WERI-Rb-1 (cell line): ENCODE results near the gene PTDSS2.

Source experiments
- DNase-seq: peaks from one replicate; pipeline ENCODE4 v3.0.0-alpha.2; 2020
- H3K27ac ChIP-seq: fragments of 250-450 bp; sonication (Bioruptor Pico); 2 replicates; pipeline ENCODE4 v1.5.1; 2020; ENCODE audit warnings: mild to moderate bottlenecking, moderate library complexity
- H3K27me3 ChIP-seq: fragments of 250-450 bp; sonication (Bioruptor Pico); 2 replicates; pipeline ENCODE4 v1.5.1; 2021; ENCODE audit warnings: mild to moderate bottlenecking, low read depth, moderate library complexity; ENCODE audit not compliant: insufficient read depth, severe bottlenecking
- H3K36me3 ChIP-seq: fragments of 250-450 bp; sonication (Bioruptor Pico); 2 replicates; pipeline ENCODE4 v1.5.1; 2020; ENCODE audit warnings: mild to moderate bottlenecking, moderate library complexity
- H3K4me3 ChIP-seq: 2 replicates; pipeline ENCODE4 v1.5.1; 2011; ENCODE audit warnings: low read depth, mild to moderate bottlenecking, control low read depth, low read length
- H3K9me3 ChIP-seq: fragments of 250-450 bp; sonication (Bioruptor Pico); 2 replicates; pipeline ENCODE4 v1.5.1; 2021; ENCODE audit warnings: mild to moderate bottlenecking, moderate library complexity; ENCODE audit not compliant: severe bottlenecking
- CTCF ChIP-seq: IDR thresholded peaks from 2 replicates; pipeline ENCODE4 v1.5.1; 2011; ENCODE audit warnings: low read depth, mild to moderate bottlenecking, control low read depth, inconsistent platforms, low read length

Gene PTDSS2

GRCh38 chr11:456533-456932 is 6.5 kb downstream of the PTDSS2 start:
- Histone ChIP-seq H3K36me3 (peaks cover 29% of the 10 kb centered on the region), H3K27ac (no peak overlapping the region), H3K4me3 (no peak overlapping the region), H3K9me3 (no peaks in the 10 kb centered on the region), H3K27me3 (no peaks in the 10 kb centered on the region)
- TF ChIP-seq CTCF: no peak
- DNase-seq: no peak

- Histone ChIP-seq H3K27ac (no peak overlapping the region), H3K27me3 (no peaks in the 10 kb centered on the region), H3K9me3 (no peaks in the 10 kb centered on the region), H3K36me3 (peaks cover 26% of the 10 kb centered on the region), H3K4me3 (no peak overlapping the region)
- DNase-seq: no peak
- no peak for TF ChIP-seq CTCF
Observed at GRCh38 chr11:457111-457760, 7.2 kb downstream of the PTDSS2 start.

GRCh38 chr11:459511-460220 is 9.6 kb downstream of the PTDSS2 start:
- Histone ChIP-seq H3K4me3 (no peak overlapping the region), H3K27me3 (no peaks in the 10 kb centered on the region), H3K9me3 (no peaks in the 10 kb centered on the region), H3K27ac (no peak overlapping the region), H3K36me3 (peaks cover 10% of the 10 kb centered on the region; the same call in 1 of the 2 replicates)
- no peak for TF ChIP-seq CTCF
- no peak for DNase-seq

- no peak overlapping the region for H3K27ac ChIP-seq
- peaks cover 16% of the 10 kb centered on the region for H3K36me3 ChIP-seq
Observed at GRCh38 chr11:460331-461199, 10.5 kb downstream of the PTDSS2 start.

GRCh38 chr11:461626-462025 is 11.5 kb downstream of the PTDSS2 start:
- DNase-seq: no peak
- peaks cover 16% of the 10 kb centered on the region for H3K36me3 ChIP-seq
- no peak for TF ChIP-seq CTCF
- no peaks in the 10 kb centered on the region for H3K27me3 ChIP-seq
- no peak overlapping the region for H3K27ac ChIP-seq
- H3K4me3 ChIP-seq: no peak overlapping the region
- H3K9me3 ChIP-seq: no peaks in the 10 kb centered on the region

More at GRCh38 chr11:460331-461199, 10.5 kb downstream of the PTDSS2 start:
- H3K4me3 ChIP-seq: no peak overlapping the region
- DNase-seq: no peak
- no peak for TF ChIP-seq CTCF
- H3K9me3 ChIP-seq: no peaks in the 10 kb centered on the region
- no peaks in the 10 kb centered on the region for H3K27me3 ChIP-seq
